Measurements from ENCODE around the gene CAAP1. TPM values are rescaled to one million over a fixed set of nuclear protein-coding genes. Genes with fewer than 3 reads are reported as not detected.
"Not testable (repeated sequence)": the region's sequence is repeated elsewhere in the genome, so short reads cannot be mapped to it uniquely, and the experiment has no call there.

The CAAP1 gene
- total RNA-seq, 1 donor from 2014 or later: 20.2 TPM

GRCh38 chr9:26882154-26882553 is 10.4 kb downstream of the CAAP1 start:
- Mint-ChIP-seq H3K27me3 (no peaks in the 10 kb centered on the region), H3K4me1 (ENCODE audit: unreplicated experiment) (no peaks in the 10 kb centered on the region), H3K27ac (no peak overlapping the region), H3K9me3 (no peaks in the 10 kb centered on the region), H3K4me3 (no peak overlapping the region), H3K36me3 (peaks cover 50% of the 10 kb centered on the region)
- no peak for DNase-seq (ENCODE audit: extremely low spot score, unreplicated experiment)
- TF ChIP-seq, protein P1, sequence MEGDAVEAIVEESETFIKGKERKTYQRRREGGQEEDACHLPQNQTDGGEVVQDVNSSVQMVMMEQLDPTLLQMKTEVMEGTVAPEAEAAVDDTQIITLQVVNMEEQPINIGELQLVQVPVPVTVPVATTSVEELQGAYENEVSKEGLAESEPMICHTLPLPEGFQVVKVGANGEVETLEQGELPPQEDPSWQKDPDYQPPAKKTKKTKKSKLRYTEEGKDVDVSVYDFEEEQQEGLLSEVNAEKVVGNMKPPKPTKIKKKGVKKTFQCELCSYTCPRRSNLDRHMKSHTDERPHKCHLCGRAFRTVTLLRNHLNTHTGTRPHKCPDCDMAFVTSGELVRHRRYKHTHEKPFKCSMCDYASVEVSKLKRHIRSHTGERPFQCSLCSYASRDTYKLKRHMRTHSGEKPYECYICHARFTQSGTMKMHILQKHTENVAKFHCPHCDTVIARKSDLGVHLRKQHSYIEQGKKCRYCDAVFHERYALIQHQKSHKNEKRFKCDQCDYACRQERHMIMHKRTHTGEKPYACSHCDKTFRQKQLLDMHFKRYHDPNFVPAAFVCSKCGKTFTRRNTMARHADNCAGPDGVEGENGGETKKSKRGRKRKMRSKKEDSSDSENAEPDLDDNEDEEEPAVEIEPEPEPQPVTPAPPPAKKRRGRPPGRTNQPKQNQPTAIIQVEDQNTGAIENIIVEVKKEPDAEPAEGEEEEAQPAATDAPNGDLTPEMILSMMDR (conservative IDR thresholded peaks at IDR 0.05): no peak

DNA sequence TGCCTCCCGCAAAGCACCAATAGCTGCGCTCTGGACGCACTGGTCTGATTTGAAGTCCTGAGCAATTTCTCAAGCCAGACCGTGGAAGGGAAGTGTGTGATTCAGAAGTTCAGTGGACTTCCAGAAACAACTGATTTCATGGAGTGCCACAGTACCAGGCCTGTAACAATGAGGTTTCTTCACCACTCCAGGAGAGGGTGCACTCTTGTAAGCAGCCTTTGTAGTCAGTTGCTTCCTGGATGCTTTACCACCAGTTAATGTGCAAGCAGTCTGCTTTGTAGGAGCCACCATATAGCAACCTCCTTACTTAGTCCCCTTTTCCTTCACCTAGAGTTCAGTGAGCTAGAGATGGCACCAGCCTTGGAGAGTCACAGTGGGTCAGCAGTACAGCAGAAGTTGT is 12.3 kb downstream of the CAAP1 start:
- H3K4me1 Mint-ChIP-seq (ENCODE audit: unreplicated experiment): no peaks in the 10 kb centered on the region
- H3K27ac Mint-ChIP-seq: no peak overlapping the region
- H3K4me3 Mint-ChIP-seq: no peak overlapping the region
- TF ChIP-seq, protein P1 (conservative IDR thresholded peaks at IDR 0.05): no peak
- DNase-seq (ENCODE audit: extremely low spot score, unreplicated experiment): no peak
- peaks cover 55% of the 10 kb centered on the region for H3K36me3 Mint-ChIP-seq
- H3K9me3 Mint-ChIP-seq: no peaks in the 10 kb centered on the region
- H3K27me3 Mint-ChIP-seq: no peaks in the 10 kb centered on the region

- H3K4me1 Mint-ChIP-seq (ENCODE audit: unreplicated experiment); H3K27me3 Mint-ChIP-seq; H3K27ac Mint-ChIP-seq; DNase-seq (ENCODE audit: extremely low spot score, unreplicated experiment); H3K4me3 Mint-ChIP-seq; H3K9me3 Mint-ChIP-seq: not testable (repeated sequence)
- H3K36me3 Mint-ChIP-seq: peaks cover 28% of the 10 kb centered on the region
These were observed 17.4 kb downstream of the CAAP1 start for GRCh38 chr9:26875155-26875554.

DNA sequence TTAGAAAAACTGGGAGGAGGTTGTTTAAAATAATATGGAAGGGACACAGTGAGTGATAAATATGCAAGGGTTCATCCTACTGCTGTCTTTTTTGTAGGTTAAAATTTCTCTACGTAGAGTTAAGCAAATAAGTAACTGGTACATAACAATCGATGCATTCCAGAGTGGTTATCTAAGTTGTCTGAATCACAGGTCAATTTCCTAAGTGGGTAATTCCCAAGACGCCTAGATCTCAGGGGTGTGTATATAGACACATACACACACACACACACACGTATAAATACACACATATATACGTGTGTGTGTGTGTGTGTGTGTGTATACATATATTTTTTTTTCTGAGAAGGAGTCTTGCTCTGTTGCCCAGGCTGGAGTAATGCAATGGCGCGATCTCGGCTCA is 22.3 kb downstream of the CAAP1 start:
- Mint-ChIP-seq H3K4me3 (no peak overlapping the region), H3K9me3 (no peaks in the 10 kb centered on the region), H3K4me1 (ENCODE audit: unreplicated experiment) (no peaks in the 10 kb centered on the region), H3K27ac (no peak overlapping the region), H3K27me3 (no peaks in the 10 kb centered on the region), H3K36me3 (peaks cover 10% of the 10 kb centered on the region)
- no peak for DNase-seq (ENCODE audit: extremely low spot score, unreplicated experiment)
- TF ChIP-seq, protein P1 (conservative IDR thresholded peaks at IDR 0.05): no peak

- no peak overlapping the region for H3K4me3 Mint-ChIP-seq
- DNase-seq (ENCODE audit: extremely low spot score, unreplicated experiment): no peak
- no peak overlapping the region for H3K27ac Mint-ChIP-seq
- H3K36me3 Mint-ChIP-seq: peaks cover 12% of the 10 kb centered on the region
- no peaks in the 10 kb centered on the region for H3K4me1 Mint-ChIP-seq (ENCODE audit: unreplicated experiment)
- no peaks in the 10 kb centered on the region for H3K9me3 Mint-ChIP-seq
- no peaks in the 10 kb centered on the region for H3K27me3 Mint-ChIP-seq
- TF ChIP-seq, protein P1 (conservative IDR thresholded peaks at IDR 0.05): peak; percentile 70
These were observed 29.5 kb downstream of the CAAP1 start for GRCh38 chr9:26863074-26863473.

DNA sequence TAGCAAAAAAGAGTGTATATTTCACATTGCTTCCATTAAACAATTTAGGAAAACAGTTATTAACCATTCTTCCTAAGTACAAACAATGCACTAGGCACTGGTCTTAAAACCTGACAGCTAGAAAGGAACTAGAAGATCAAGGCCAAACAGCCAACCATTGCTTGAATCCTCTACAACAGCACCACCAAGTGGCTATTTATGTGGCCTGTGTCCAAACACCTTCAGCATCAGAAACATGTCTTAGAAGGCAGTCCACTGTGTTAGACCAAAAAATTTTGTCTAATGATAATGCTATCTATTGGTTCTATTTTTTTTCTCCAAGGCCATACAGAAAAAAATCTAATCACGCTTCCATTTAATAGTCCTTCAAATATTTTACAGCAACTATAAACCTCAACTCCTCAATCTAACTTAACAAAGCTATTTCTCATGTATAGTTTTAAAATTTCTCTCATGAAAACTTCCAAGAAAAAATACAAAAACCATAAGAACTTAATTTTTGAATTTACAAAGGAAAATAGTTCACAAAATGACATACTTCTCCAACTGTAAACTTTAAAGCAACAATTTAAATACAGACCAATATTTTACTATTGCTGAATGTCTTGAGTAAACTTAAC is 36.1 kb downstream of the CAAP1 start:
- no peak overlapping the region for H3K27ac Mint-ChIP-seq

More for the DNA sequence above, 36.1 kb downstream of the CAAP1 start:
- Mint-ChIP-seq H3K36me3 (peaks cover 21% of the 10 kb centered on the region), H3K27me3 (no peaks in the 10 kb centered on the region), H3K4me3 (no peak overlapping the region), H3K9me3 (no peaks in the 10 kb centered on the region), H3K4me1 (ENCODE audit: unreplicated experiment) (no peaks in the 10 kb centered on the region)
- TF ChIP-seq, protein P1 (conservative IDR thresholded peaks at IDR 0.05): peak; percentile 78
- DNase-seq (ENCODE audit: extremely low spot score, unreplicated experiment): no peak
